WERI-Rb-1 (cell line): ENCODE data around the gene TBX15.

Experiments
- DNase-seq: peaks from one replicate; pipeline ENCODE4 v3.0.0-alpha.2; 2020
- H3K27ac ChIP-seq: fragments of 250-450 bp; sonication (Bioruptor Pico); 2 replicates; pipeline ENCODE4 v1.5.1; 2020; ENCODE audit warnings: mild to moderate bottlenecking, moderate library complexity
- H3K27me3 ChIP-seq: fragments of 250-450 bp; sonication (Bioruptor Pico); 2 replicates; pipeline ENCODE4 v1.5.1; 2021; ENCODE audit warnings: mild to moderate bottlenecking, low read depth, moderate library complexity; ENCODE audit not compliant: insufficient read depth, severe bottlenecking
- H3K36me3 ChIP-seq: fragments of 250-450 bp; sonication (Bioruptor Pico); 2 replicates; pipeline ENCODE4 v1.5.1; 2020; ENCODE audit warnings: mild to moderate bottlenecking, moderate library complexity
- H3K4me3 ChIP-seq: 2 replicates; pipeline ENCODE4 v1.5.1; 2011; ENCODE audit warnings: low read depth, mild to moderate bottlenecking, control low read depth, low read length
- H3K9me3 ChIP-seq: fragments of 250-450 bp; sonication (Bioruptor Pico); 2 replicates; pipeline ENCODE4 v1.5.1; 2021; ENCODE audit warnings: mild to moderate bottlenecking, moderate library complexity; ENCODE audit not compliant: severe bottlenecking
- TF ChIP-seq, protein P1 (sequence below): IDR thresholded peaks from 2 replicates; pipeline ENCODE4 v1.5.1; 2011; ENCODE audit warnings: low read depth, mild to moderate bottlenecking, control low read depth, inconsistent platforms, low read length

The TBX15 gene

DNA sequence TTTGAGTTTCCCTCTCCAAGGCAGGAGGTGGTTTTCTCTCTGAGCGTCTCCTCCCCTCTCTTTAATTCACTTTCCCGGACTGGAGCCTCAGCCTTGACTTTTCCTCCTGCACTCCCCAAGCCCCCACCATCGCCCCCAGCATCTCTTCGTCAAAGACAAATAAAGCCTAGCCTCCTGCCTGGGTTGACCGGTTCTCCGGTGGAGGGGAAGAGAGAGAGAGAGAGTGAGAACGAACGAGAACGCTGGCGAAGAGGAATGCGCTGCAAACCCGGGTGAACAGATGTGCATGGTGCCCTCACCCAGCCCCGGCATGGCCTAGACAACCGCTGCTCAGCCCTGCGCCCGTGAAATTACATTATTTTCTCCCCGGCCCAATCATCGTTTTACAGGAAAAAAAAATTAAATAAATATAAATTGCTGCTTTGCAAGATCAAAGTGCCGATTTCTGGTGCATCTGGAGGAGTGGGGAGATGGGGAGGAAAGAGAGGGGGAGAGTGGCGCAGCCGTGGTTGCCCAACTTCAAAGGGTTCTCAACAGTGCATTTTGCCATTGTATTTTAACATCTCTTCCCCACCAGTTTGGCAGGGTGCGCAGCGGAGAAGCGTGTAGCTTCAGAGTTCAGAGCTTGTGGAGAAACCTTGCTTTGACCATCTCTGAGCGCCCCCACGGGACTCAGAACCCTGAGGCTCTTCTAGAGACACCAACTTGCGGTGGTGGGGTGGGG is 11.4 kb upstream of the TBX15 start:
- TF ChIP-seq, protein P1, sequence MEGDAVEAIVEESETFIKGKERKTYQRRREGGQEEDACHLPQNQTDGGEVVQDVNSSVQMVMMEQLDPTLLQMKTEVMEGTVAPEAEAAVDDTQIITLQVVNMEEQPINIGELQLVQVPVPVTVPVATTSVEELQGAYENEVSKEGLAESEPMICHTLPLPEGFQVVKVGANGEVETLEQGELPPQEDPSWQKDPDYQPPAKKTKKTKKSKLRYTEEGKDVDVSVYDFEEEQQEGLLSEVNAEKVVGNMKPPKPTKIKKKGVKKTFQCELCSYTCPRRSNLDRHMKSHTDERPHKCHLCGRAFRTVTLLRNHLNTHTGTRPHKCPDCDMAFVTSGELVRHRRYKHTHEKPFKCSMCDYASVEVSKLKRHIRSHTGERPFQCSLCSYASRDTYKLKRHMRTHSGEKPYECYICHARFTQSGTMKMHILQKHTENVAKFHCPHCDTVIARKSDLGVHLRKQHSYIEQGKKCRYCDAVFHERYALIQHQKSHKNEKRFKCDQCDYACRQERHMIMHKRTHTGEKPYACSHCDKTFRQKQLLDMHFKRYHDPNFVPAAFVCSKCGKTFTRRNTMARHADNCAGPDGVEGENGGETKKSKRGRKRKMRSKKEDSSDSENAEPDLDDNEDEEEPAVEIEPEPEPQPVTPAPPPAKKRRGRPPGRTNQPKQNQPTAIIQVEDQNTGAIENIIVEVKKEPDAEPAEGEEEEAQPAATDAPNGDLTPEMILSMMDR, result no peak
- Histone ChIP-seq H3K27ac (no peak overlapping the region), H3K27me3 (peaks cover 7% of the 10 kb centered on the region), H3K4me3 (no peak overlapping the region), H3K9me3 (no peaks in the 10 kb centered on the region), H3K36me3 (no peaks in the 10 kb centered on the region)
- no peak for DNase-seq

DNA sequence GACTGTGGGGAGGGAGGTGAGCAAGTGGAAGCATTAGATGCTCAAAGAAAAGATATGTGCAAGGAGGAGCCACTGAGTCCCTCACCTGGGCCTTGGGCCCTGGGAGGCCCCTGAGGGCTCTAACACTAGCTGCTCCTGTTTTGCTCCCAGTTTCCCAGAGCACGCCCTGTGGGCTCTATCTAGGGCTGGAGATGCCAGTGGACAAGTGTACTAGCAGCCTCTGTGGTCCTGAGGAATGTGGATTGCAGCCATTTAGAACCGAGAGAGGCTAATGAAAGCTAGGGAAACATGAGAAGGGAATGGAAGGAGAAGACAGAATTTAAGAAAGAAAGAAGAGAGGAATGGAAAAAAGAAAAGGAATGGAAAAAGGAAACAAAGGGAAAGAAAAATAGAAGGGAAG is 10.0 kb upstream of the TBX15 start:
- H3K27me3 ChIP-seq, result peaks cover 7% of the 10 kb centered on the region
- TF ChIP-seq, protein P1, result no peak

DNA sequence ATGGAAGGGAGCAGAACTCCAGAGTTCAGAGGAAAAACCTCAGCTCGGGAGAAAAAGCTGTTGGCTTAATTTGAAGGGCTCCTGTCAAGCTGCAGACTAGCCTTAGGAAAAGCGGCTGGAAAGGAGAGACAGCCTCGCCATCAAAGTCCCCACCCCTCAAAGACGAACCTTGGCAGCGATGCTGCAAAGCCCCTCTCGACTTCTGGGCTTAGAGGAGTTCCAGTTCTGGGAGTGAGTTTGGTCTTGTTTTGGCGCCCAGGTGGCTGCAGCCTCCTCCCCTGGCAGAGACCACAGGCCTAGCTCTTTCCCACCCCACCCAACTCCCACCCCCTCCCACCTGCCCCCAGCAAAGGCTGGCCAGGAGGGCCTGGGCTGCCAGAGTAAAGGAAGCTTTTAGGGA is 9.1 kb upstream of the TBX15 start:
- no peaks in the 10 kb centered on the region for H3K36me3 ChIP-seq

More for the DNA sequence above, 10.0 kb upstream of the TBX15 start:
- H3K9me3 ChIP-seq, result no peaks in the 10 kb centered on the region
- no peak for DNase-seq
- H3K4me3 ChIP-seq, result no peak overlapping the region
- H3K27ac ChIP-seq, result no peak overlapping the region
- no peaks in the 10 kb centered on the region for H3K36me3 ChIP-seq

DNA sequence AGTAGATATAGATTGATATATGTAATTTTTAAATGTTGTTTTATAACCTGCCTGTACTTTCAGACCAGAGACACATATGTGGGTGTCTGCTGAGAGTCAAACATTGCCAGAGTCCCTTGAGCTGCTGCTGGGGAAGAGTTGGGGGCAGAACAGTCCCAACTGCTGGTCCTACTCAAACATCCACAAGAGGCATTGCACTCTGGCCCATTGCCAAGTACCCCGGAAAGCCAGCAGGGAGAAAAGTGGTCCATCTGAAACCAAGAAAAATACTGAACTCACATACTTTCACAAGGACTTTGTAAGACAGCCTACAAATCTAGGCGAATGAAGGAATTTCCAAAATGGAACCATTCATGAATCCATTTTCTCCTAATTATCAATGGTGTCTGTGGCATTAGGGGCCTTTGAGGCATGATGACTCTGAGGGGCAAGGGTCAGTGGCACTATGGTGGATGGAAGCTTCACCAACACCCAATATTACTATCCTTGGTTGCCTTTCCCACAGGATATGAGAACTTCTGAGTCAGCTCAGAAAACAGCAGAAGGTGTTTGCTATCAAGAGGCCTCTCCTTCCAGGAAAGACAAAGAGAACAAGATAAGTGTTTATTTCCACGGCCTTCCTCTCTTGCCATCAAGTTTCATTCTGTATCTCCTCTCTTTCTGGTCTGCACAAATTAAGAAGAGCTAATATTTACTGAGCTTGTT is 7.3 kb upstream of the TBX15 start:
- Histone ChIP-seq H3K27ac (no peak overlapping the region), H3K27me3 (peaks cover 4% of the 10 kb centered on the region), H3K9me3 (no peaks in the 10 kb centered on the region), H3K4me3 (no peak overlapping the region), H3K36me3 (no peaks in the 10 kb centered on the region)
- TF ChIP-seq, protein P1, result no peak
- DNase-seq, result no peak

More for the DNA sequence above, 9.1 kb upstream of the TBX15 start:
- Histone ChIP-seq H3K9me3 (no peaks in the 10 kb centered on the region), H3K4me3 (no peak overlapping the region), H3K27me3 (peaks cover 7% of the 10 kb centered on the region), H3K27ac (no peak overlapping the region)
- TF ChIP-seq, protein P1, result no peak
- no peak for DNase-seq

DNA sequence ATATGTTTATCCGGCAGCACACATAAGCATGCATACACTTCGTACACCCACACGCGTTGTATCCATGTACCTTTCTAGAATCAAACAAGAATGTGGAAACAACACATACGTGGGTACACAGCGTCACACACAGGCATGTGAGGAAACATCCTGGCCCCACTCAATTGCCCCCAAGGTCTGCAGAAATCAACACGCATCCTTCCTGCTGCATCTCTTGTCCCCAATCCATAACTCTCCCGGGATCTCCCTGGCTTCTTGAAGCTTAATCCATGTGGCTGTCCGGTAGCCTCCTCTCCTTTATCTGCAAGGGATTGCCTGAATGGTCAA is 5.5 kb upstream of the TBX15 start:
- H3K4me3 ChIP-seq, result no peak overlapping the region
- no peak for DNase-seq
- no peaks in the 10 kb centered on the region for H3K36me3 ChIP-seq
- no peak overlapping the region for H3K27ac ChIP-seq
- no peaks in the 10 kb centered on the region for H3K27me3 ChIP-seq
- H3K9me3 ChIP-seq, result no peaks in the 10 kb centered on the region
- TF ChIP-seq, protein P1, result no peak
